ENCODE data around the gene BAD. TPM values are rescaled to one million over a fixed set of nuclear protein-coding genes. Genes with fewer than 3 reads are reported as not detected.

Gene BAD
- total RNA-seq, 1 donor from 2014 or later, result 46.9 TPM

DNA sequence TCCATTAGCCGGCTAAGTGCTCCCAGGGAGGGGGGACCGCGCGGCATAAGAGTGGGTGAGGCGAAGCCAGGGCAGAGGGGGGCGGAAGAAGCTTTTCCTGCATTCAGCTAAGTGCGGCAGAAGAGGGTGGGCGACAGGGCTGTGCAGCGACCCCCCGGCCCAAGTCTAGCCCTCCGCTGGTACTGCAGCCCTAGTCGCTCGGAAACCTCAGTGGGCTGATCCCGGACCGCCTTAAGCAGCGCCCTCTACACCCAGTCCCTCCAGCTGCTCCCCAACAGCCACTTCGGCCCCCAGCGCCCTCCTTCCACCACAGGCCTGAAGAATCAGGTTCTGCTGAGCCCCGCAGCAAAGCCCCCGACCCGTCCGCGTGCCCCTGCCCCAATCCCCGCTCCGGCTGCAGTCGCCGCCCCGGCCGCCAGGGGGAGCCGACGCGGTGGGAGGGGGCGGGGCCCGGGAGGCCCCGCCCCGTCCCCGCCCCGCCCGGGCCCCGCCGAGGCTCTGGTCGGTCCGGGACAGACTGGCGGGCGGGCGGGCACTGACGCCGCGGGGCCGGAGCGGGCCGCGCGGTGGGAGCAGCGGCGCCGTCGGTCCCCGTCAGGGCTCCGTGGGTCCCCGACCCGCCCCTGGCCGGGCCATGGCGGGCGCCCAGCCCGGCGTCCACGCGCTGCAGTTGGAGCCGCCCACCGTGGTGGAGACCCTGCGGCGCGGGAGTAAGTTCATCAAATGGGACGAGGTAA, 33.3 kb downstream of the BAD start, which contains the start of gene PLCB3:
Gene PLCB3 (plus strand): TSS at position 515 of the 737 bp plus-strand sequence. CDS start 120 bp downstream, at position 635.
- Mint-ChIP-seq H3K4me1 (ENCODE audit: low read depth) (peaks cover 11% of the 10 kb centered on the region), H3K9me3 (ENCODE audit: low read depth) (no peaks in the 10 kb centered on the region), H3K27me3 (peaks cover 3% of the 10 kb centered on the region), H3K36me3 (ENCODE audit: insufficient read depth) (no peaks in the 10 kb centered on the region), H3K27ac (no peak within 1 kb of the TSS), H3K4me3 (ENCODE audit: low read depth) (peak within 1 kb of the TSS; percentile 82)
- TF ChIP-seq, protein P1, sequence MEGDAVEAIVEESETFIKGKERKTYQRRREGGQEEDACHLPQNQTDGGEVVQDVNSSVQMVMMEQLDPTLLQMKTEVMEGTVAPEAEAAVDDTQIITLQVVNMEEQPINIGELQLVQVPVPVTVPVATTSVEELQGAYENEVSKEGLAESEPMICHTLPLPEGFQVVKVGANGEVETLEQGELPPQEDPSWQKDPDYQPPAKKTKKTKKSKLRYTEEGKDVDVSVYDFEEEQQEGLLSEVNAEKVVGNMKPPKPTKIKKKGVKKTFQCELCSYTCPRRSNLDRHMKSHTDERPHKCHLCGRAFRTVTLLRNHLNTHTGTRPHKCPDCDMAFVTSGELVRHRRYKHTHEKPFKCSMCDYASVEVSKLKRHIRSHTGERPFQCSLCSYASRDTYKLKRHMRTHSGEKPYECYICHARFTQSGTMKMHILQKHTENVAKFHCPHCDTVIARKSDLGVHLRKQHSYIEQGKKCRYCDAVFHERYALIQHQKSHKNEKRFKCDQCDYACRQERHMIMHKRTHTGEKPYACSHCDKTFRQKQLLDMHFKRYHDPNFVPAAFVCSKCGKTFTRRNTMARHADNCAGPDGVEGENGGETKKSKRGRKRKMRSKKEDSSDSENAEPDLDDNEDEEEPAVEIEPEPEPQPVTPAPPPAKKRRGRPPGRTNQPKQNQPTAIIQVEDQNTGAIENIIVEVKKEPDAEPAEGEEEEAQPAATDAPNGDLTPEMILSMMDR (IDR thresholded peaks at IDR 0.05; ENCODE audit: unreplicated experiment), result peak; percentile 79
- peak; percentile 66 for DNase-seq (ENCODE audit: low spot score, unreplicated experiment)

- H3K27ac Mint-ChIP-seq, result no peak overlapping the region
- DNase-seq (ENCODE audit: low spot score, unreplicated experiment), result no peak
These were observed 34.0 kb downstream of the BAD start for GRCh38 chr11:64250415-64251015.

GRCh38 chr11:64249563-64250414, 34.7 kb downstream of the BAD start:
- Mint-ChIP-seq H3K36me3 (ENCODE audit: insufficient read depth) (no peaks in the 10 kb centered on the region), H3K27ac (no peak overlapping the region), H3K4me3 (ENCODE audit: low read depth) (peak overlapping the region; percentile 33), H3K27me3 (peaks cover 3% of the 10 kb centered on the region), H3K9me3 (ENCODE audit: low read depth) (no peaks in the 10 kb centered on the region), H3K4me1 (ENCODE audit: low read depth) (peaks cover 11% of the 10 kb centered on the region)
- TF ChIP-seq, protein P1 (IDR thresholded peaks at IDR 0.05; ENCODE audit: unreplicated experiment), result no peak
- no peak for DNase-seq (ENCODE audit: low spot score, unreplicated experiment)

More at GRCh38 chr11:64250415-64251015, 34.0 kb downstream of the BAD start:
- Mint-ChIP-seq H3K36me3 (ENCODE audit: insufficient read depth) (no peaks in the 10 kb centered on the region), H3K4me1 (ENCODE audit: low read depth) (peaks cover 11% of the 10 kb centered on the region), H3K9me3 (ENCODE audit: low read depth) (no peaks in the 10 kb centered on the region), H3K27me3 (peaks cover 3% of the 10 kb centered on the region), H3K4me3 (ENCODE audit: low read depth) (peak overlapping the region; percentile 44)
- TF ChIP-seq, protein P1 (IDR thresholded peaks at IDR 0.05; ENCODE audit: unreplicated experiment), result no peak

DNA sequence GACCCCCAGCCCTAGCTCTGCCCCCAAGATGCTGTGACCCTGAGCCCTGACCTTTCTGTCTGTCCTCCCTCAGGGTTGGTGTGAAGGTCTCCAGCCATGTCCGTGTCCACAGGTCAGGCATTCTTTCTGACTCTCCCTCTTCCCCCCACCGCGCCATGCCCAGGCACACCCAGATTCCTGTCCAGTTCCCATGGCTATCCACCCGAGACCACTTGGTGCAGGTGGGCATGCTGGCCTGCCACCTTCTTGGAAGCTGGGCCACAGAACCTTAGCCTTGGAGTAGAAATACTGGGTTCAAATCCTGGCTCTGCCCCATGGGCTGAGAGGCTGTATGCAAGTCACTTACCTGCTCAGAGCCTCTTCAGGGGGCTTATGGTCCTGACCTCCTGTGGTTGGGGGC, 35.4 kb downstream of the BAD start:
- TF ChIP-seq, protein P1 (IDR thresholded peaks at IDR 0.05; ENCODE audit: unreplicated experiment), result no peak
- Mint-ChIP-seq H3K4me3 (ENCODE audit: low read depth) (no peak overlapping the region), H3K36me3 (ENCODE audit: insufficient read depth) (no peaks in the 10 kb centered on the region), H3K4me1 (ENCODE audit: low read depth) (peaks cover 11% of the 10 kb centered on the region), H3K9me3 (ENCODE audit: low read depth) (no peaks in the 10 kb centered on the region), H3K27ac (no peak overlapping the region), H3K27me3 (peaks cover 3% of the 10 kb centered on the region)
- no peak for DNase-seq (ENCODE audit: low spot score, unreplicated experiment)

DNA sequence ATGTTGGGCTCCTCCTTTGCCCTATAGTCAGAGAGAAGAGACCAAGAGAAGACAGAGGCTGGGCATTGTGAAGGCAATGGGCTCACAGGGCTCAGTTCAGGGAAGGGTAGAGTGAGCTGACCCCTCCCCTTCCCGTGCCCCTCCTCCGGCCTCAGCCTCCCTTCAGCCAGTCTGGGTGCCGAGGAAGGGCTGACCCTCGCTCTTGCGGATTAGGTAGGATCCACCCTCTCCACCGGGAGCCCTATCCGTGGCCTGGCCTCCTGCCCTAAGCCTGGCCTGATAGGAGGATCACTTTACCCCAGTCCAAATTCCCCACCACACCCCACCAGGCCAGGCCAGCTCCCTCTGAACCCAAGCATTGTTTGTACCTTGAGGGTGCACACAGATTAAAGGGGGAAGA, 35.9 kb downstream of the BAD start:
- Mint-ChIP-seq H3K4me3 (ENCODE audit: low read depth) (no peak overlapping the region), H3K36me3 (ENCODE audit: insufficient read depth) (peaks cover 3% of the 10 kb centered on the region), H3K9me3 (ENCODE audit: low read depth) (no peaks in the 10 kb centered on the region), H3K27ac (no peak overlapping the region), H3K4me1 (ENCODE audit: low read depth) (peaks cover 11% of the 10 kb centered on the region), H3K27me3 (peaks cover 3% of the 10 kb centered on the region)
- TF ChIP-seq, protein P1 (IDR thresholded peaks at IDR 0.05; ENCODE audit: unreplicated experiment), result no peak
- DNase-seq (ENCODE audit: low spot score, unreplicated experiment), result no peak
